Measurements from ENCODE around the gene KIF21B. TPM values are rescaled to one million over a fixed set of nuclear protein-coding genes. Genes with fewer than 3 reads are reported as not detected.

The KIF21B gene
- total RNA-seq, 2 experiments from 2014 or later = 102 to 155 TPM

GRCh38 chr1:201039418-201039817 is 15.9 kb upstream of the KIF21B start:
- Mint-ChIP-seq H3K36me3 (no peaks in the 10 kb centered on the region), H3K27me3 (no peaks in the 10 kb centered on the region), H3K9me3 (ENCODE audit: low read depth) (no peaks in the 10 kb centered on the region), H3K4me3 (no peak overlapping the region), H3K27ac (no peak overlapping the region), H3K4me1 (peaks cover 4% of the 10 kb centered on the region)
- CTCF ChIA-PET = interaction anchor here (0.9 to 13.1 kb wide), 4 partner anchors 16 to 417 kb away, joined by 3 to 146 read pairs (median 69); partner anchors contain the start of gene KIF21B
- DNase-seq (no peak), ATAC-seq (no peak)

- ATAC-seq (no peak), DNase-seq (no peak)
- H3K27me3 Mint-ChIP-seq = no peaks in the 10 kb centered on the region
- H3K9me3 Mint-ChIP-seq (ENCODE audit: low read depth) = no peaks in the 10 kb centered on the region
- H3K27ac Mint-ChIP-seq = no peak overlapping the region
- peaks cover 4% of the 10 kb centered on the region for H3K4me1 Mint-ChIP-seq
- no peak overlapping the region for H3K4me3 Mint-ChIP-seq
- CTCF ChIA-PET = interaction anchor here (5.2 to 13.1 kb wide), 3 partner anchors 15 to 67 kb away, joined by 25 to 146 read pairs (median 113); partner anchors contain the start of gene KIF21B
- no peaks in the 10 kb centered on the region for H3K36me3 Mint-ChIP-seq
Observed at GRCh38 chr1:201038186-201038876, 14.8 kb upstream of the KIF21B start.

- ATAC-seq (no peak), DNase-seq (no peak)
- Mint-ChIP-seq H3K4me1 (no peaks in the 10 kb centered on the region), H3K27ac (no peak overlapping the region), H3K27me3 (no peaks in the 10 kb centered on the region), H3K36me3 (no peaks in the 10 kb centered on the region), H3K4me3 (no peak overlapping the region), H3K9me3 (ENCODE audit: low read depth) (no peaks in the 10 kb centered on the region)
- CTCF ChIA-PET = interaction anchor here (5.2 to 13.1 kb wide), 3 partner anchors 13 to 65 kb away, joined by 25 to 146 read pairs (median 113); partner anchors contain the start of gene KIF21B
Observed at GRCh38 chr1:201036188-201036842, 12.8 kb upstream of the KIF21B start.

GRCh38 chr1:201034671-201035070 is 11.2 kb upstream of the KIF21B start:
- no peak overlapping the region for H3K4me3 Mint-ChIP-seq
- DNase-seq (no peak), ATAC-seq (no peak)
- H3K27ac Mint-ChIP-seq = no peak overlapping the region
- no peaks in the 10 kb centered on the region for H3K36me3 Mint-ChIP-seq
- no peaks in the 10 kb centered on the region for H3K4me1 Mint-ChIP-seq
- H3K27me3 Mint-ChIP-seq = no peaks in the 10 kb centered on the region
- no peaks in the 10 kb centered on the region for H3K9me3 Mint-ChIP-seq (ENCODE audit: low read depth)
- CTCF ChIA-PET = interaction anchor here (1.0 to 13.1 kb wide), 4 partner anchors 8 to 56 kb away, joined by 3 to 146 read pairs (median 60); partner anchors contain the start of gene KIF21B

- no peaks in the 10 kb centered on the region for H3K9me3 Mint-ChIP-seq (ENCODE audit: low read depth)
- peaks cover 11% of the 10 kb centered on the region for H3K4me1 Mint-ChIP-seq
- no peak for DNase-seq
- no peak overlapping the region for H3K27ac Mint-ChIP-seq
- CTCF ChIA-PET = interaction anchor here (1.6 kb wide), 1 partner anchor 10 kb away, joined by 7 read pairs; no protein-coding TSS in a partner anchor
- H3K27me3 Mint-ChIP-seq = no peaks in the 10 kb centered on the region
- H3K36me3 Mint-ChIP-seq = no peaks in the 10 kb centered on the region
- no peak overlapping the region for H3K4me3 Mint-ChIP-seq
- ATAC-seq = no peak
Observed at GRCh38 chr1:201032408-201032807, 8.9 kb upstream of the KIF21B start.

- Mint-ChIP-seq H3K4me3 (no peak overlapping the region), H3K9me3 (ENCODE audit: low read depth) (no peaks in the 10 kb centered on the region), H3K36me3 (peaks cover 6% of the 10 kb centered on the region), H3K27ac (no peak overlapping the region), H3K27me3 (no peaks in the 10 kb centered on the region), H3K4me1 (peaks cover 46% of the 10 kb centered on the region)
- DNase-seq (no peak), ATAC-seq (no peak)
- CTCF ChIA-PET = interaction anchor here (5.1 to 11.9 kb wide), 3 partner anchors 12 to 49 kb away, joined by 38 to 146 read pairs (median 71); no protein-coding TSS in a partner anchor
Observed at GRCh38 chr1:201028461-201028889, 5.0 kb upstream of the KIF21B start.

GRCh38 chr1:201026836-201027235 is 3.3 kb upstream of the KIF21B start:
- peaks cover 16% of the 10 kb centered on the region for H3K36me3 Mint-ChIP-seq
- H3K27ac Mint-ChIP-seq = peak overlapping the region; percentile 84
- no peaks in the 10 kb centered on the region for H3K9me3 Mint-ChIP-seq (ENCODE audit: low read depth)
- CTCF ChIA-PET = interaction anchor here (1.0 to 11.9 kb wide), 9 partner anchors 13 to 405 kb away, joined by 3 to 146 read pairs (median 13); no protein-coding TSS in a partner anchor
- DNase-seq (no peak), ATAC-seq (no peak)
- H3K4me1 Mint-ChIP-seq = peaks cover 48% of the 10 kb centered on the region
- H3K4me3 Mint-ChIP-seq = no peak overlapping the region
- no peaks in the 10 kb centered on the region for H3K27me3 Mint-ChIP-seq

- Mint-ChIP-seq H3K4me1 (peaks cover 50% of the 10 kb centered on the region), H3K4me3 (peak overlapping the region; percentile 69), H3K36me3 (peaks cover 19% of the 10 kb centered on the region)
Observed at GRCh38 chr1:201026234-201026633, 2.7 kb upstream of the KIF21B start.

GRCh38 chr1:201025571-201026002 is 2.1 kb upstream of the KIF21B start:
- ATAC-seq (no peak), DNase-seq (peak; percentile 69)
- CTCF ChIA-PET = interaction anchor here (0.6 to 11.9 kb wide), 12 partner anchors 8 to 226 kb away, joined by 3 to 146 read pairs (median 5); no protein-coding TSS in a partner anchor
- no peaks in the 10 kb centered on the region for H3K27me3 Mint-ChIP-seq
- H3K4me3 Mint-ChIP-seq = peak overlapping the region; percentile 69
- peaks cover 54% of the 10 kb centered on the region for H3K4me1 Mint-ChIP-seq
- H3K9me3 Mint-ChIP-seq (ENCODE audit: low read depth) = no peaks in the 10 kb centered on the region
- peak overlapping the region; percentile 84 for H3K27ac Mint-ChIP-seq
- peaks cover 23% of the 10 kb centered on the region for H3K36me3 Mint-ChIP-seq

More at GRCh38 chr1:201026234-201026633, 2.7 kb upstream of the KIF21B start:
- Mint-ChIP-seq H3K9me3 (ENCODE audit: low read depth) (no peaks in the 10 kb centered on the region), H3K27ac (peak overlapping the region; percentile 84), H3K27me3 (no peaks in the 10 kb centered on the region)
- DNase-seq (no peak), ATAC-seq (no peak)
- CTCF ChIA-PET = interaction anchor here (0.6 to 11.9 kb wide), 13 partner anchors 9 to 405 kb away, joined by 3 to 146 read pairs (median 5); no protein-coding TSS in a partner anchor

GRCh38 chr1:201024625-201024998 is 1.1 kb upstream of the KIF21B start:
- Mint-ChIP-seq H3K4me1 (peaks cover 64% of the 10 kb centered on the region), H3K9me3 (ENCODE audit: low read depth) (no peaks in the 10 kb centered on the region), H3K27me3 (no peaks in the 10 kb centered on the region), H3K4me3 (peak overlapping the region; percentile 69), H3K27ac (peak overlapping the region; percentile 84), H3K36me3 (peaks cover 25% of the 10 kb centered on the region)
- DNase-seq (no peak), ATAC-seq (no peak)
- CTCF ChIA-PET = interaction anchor here (0.7 to 11.9 kb wide), 6 partner anchors 12 to 90 kb away, joined by 3 to 146 read pairs (median 38); no protein-coding TSS in a partner anchor

- H3K9me3 Mint-ChIP-seq (ENCODE audit: low read depth) = no peaks in the 10 kb centered on the region
- H3K36me3 Mint-ChIP-seq = peaks cover 29% of the 10 kb centered on the region
- H3K4me3 Mint-ChIP-seq = peak overlapping the region; percentile 69
- ATAC-seq (no peak), DNase-seq (no peak)
- H3K27me3 Mint-ChIP-seq = no peaks in the 10 kb centered on the region
- H3K4me1 Mint-ChIP-seq = peaks cover 68% of the 10 kb centered on the region
- H3K27ac Mint-ChIP-seq = peak overlapping the region; percentile 11
- CTCF ChIA-PET = interaction anchor here (0.7 to 11.9 kb wide), 6 partner anchors 11 to 95 kb away, joined by 3 to 146 read pairs (median 38); no protein-coding TSS in a partner anchor
Observed at GRCh38 chr1:201023920-201024624, 558 bp upstream of the KIF21B start.

GRCh38 chr1:201022820-201023516 is 546 bp downstream of the KIF21B start:
- Mint-ChIP-seq H3K9me3 (ENCODE audit: low read depth) (no peaks in the 10 kb centered on the region), H3K27me3 (no peaks in the 10 kb centered on the region), H3K27ac (peak overlapping the region; percentile 99), H3K4me1 (peaks cover 72% of the 10 kb centered on the region), H3K36me3 (peaks cover 37% of the 10 kb centered on the region), H3K4me3 (peak overlapping the region; percentile 91)
- DNase-seq (peak; percentile 69), ATAC-seq (no peak)
- CTCF ChIA-PET = interaction anchor here (1.2 to 11.9 kb wide), 6 partner anchors 10 to 96 kb away, joined by 3 to 146 read pairs (median 31); no protein-coding TSS in a partner anchor

Data from activated CD8-positive, alpha-beta memory T cell treated with anti-CD3 and anti-CD28 coated beads, Interleukin-2, amount 10 ng/mL, durations not matched to agents 7 days and 5 days (primary cell).